GM12878 (cell line): ENCODE measurements around the gene HCN1. TPM values are rescaled to one million over a fixed set of nuclear protein-coding genes. Genes with fewer than 3 reads are reported as not detected.

Experiments used
- ATAC-seq: fragments of 200-7000 bp; cut with Tn5 transposase; 3 replicates; pipeline ENCODE4 v1.9.1; 2020; ENCODE audit warnings: mild to moderate bottlenecking, moderate library complexity
- BruUV-seq: library from RNA; stranded (reverse); fragments of 400-500 nt; replicated peaks from 2 replicates; lab custom pipeline; 2021; lab: Mats Ljungman, UMichigan
- CTCF ChIA-PET: fragments of 300-600 bp; sonication (Branson Sonifier 250); formaldehyde crosslinking; extraction: SDS; loops from one replicate; lab custom pipeline; 2021; ENCODE audit warnings: inconsistent platforms; lab: Yijun Ruan, JAX
- POLR2A ChIA-PET: fragments of 350-600 bp; formaldehyde crosslinking; extraction: SDS; loops from one replicate; lab custom pipeline; 2021; ENCODE audit warnings: inconsistent platforms; lab: Charles Lee
- RAD21 ChIA-PET: fragments of 300-600 bp; sonication (Branson Sonifier 250); formaldehyde crosslinking; loops from one replicate; lab custom pipeline; 2023; ENCODE audit warnings: antibody characterized with exemption; ENCODE audit not compliant: unreplicated experiment; lab: Charles Lee
- SMC1A ChIA-PET: fragments of 300-600 bp; sonication (Branson Sonifier 250); formaldehyde crosslinking; loops from one replicate; lab custom pipeline; 2023; ENCODE audit not compliant: unreplicated experiment, uncharacterized antibody; lab: Charles Lee
- DNase-seq: peaks from one replicate; pipeline ENCODE4 v3.0.0-alpha.2; 2011; ENCODE audit warnings: low read depth, low spot score
- FAIRE-seq: peaks from 3 replicates; lab custom pipeline; 2011; peaks lifted over from hg19 to GRCh38; lab: Jason Lieb, UNC
- H2AFZ ChIP-seq: 2 replicates; pipeline ENCODE4 v1.6.0; 2011; ENCODE audit warnings: low read depth, low read length, control low read depth; ENCODE audit not compliant: control insufficient read depth
- H3K27ac ChIP-seq: 2 replicates; pipeline ENCODE4 v1.5.1; 2011; ENCODE audit warnings: control low read depth; ENCODE audit not compliant: control insufficient read depth, insufficient read depth
- H3K27me3 ChIP-seq, 2 experiments: replicated peaks in 1 of 2; 2 replicates each; pipeline versions ENCODE4 v1.6.0 to v1.6.1; 2011; ENCODE audit warnings: low read length in 1 of 2; ENCODE audit not compliant: control insufficient read depth in 2 of 2, insufficient read depth in 2 of 2
- H3K36me3 ChIP-seq, 2 experiments: 2 replicates each; pipeline ENCODE4 v1.5.1; 2011; ENCODE audit warnings: low read length in 1 of 2; ENCODE audit not compliant: control insufficient read depth in 2 of 2, insufficient read depth in 2 of 2
- H3K4me1 ChIP-seq: 2 replicates; pipeline ENCODE4 v1.6.1; 2011; ENCODE audit warnings: mild to moderate bottlenecking, low read length, moderate library complexity, mixed read lengths; ENCODE audit not compliant: control insufficient read depth, insufficient read depth
- H3K4me2 ChIP-seq: 2 replicates; pipeline ENCODE4 v1.6.0; 2011; ENCODE audit warnings: control low read depth; ENCODE audit not compliant: control insufficient read depth, insufficient read depth
- H3K4me3 ChIP-seq: fragments of 200-600 bp; sonication (generic); 2 replicates; pipeline ENCODE4 v1.5.1; 2016
- H3K79me2 ChIP-seq: 2 replicates; pipeline ENCODE4 v1.6.0; 2011; ENCODE audit warnings: low read length; ENCODE audit not compliant: control insufficient read depth, insufficient read depth
- H3K9ac ChIP-seq: 2 replicates; pipeline ENCODE4 v1.8.0; 2011; ENCODE audit warnings: low read length, control low read depth, mixed read lengths; ENCODE audit not compliant: control insufficient read depth, insufficient read depth
- H3K9me3 ChIP-seq: replicated peaks from 3 replicates; pipeline ENCODE4 v1.5.1; 2011; ENCODE audit warnings: mild to moderate bottlenecking, low read length; ENCODE audit not compliant: control insufficient read depth, insufficient read depth
- H4K20me1 ChIP-seq: 2 replicates; pipeline ENCODE4 v1.6.0; 2011; ENCODE audit not compliant: control insufficient read depth, insufficient read depth
- ATF7 ChIP-seq: fragments of 450-650 bp; IDR thresholded peaks from 2 replicates; pipeline ENCODE4 v1.6.1; 2016; ENCODE audit warnings: low read depth, mild to moderate bottlenecking
- FOXK2 ChIP-seq: fragments of 450-650 bp; IDR thresholded peaks from 2 replicates; pipeline ENCODE4 v1.6.1; 2017; ENCODE audit warnings: mild to moderate bottlenecking, moderate library complexity
- HDGF ChIP-seq: fragments of 450-650 bp; IDR thresholded peaks from 2 replicates; pipeline ENCODE4 v1.6.1; 2016; ENCODE audit warnings: antibody characterized with exemption
- POLR2AphosphoS5 ChIP-seq: IDR thresholded peaks from 2 replicates; pipeline ENCODE4 v1.6.1; 2011; ENCODE audit warnings: mild to moderate bottlenecking, low read length, inconsistent platforms
- SRF ChIP-seq, 2 experiments: IDR thresholded peaks; 2 replicates each; pipeline ENCODE4 v1.6.1; 2011; ENCODE audit warnings: low read depth in 2 of 2, low read length in 2 of 2, mild to moderate bottlenecking in 1 of 2, moderate library complexity in 1 of 2
- TCF3 ChIP-seq: IDR thresholded peaks from 2 replicates; pipeline ENCODE4 v1.6.1; 2012; ENCODE audit warnings: low read depth, mild to moderate bottlenecking, low read length, borderline replicate concordance; ENCODE audit not compliant: insufficient read depth
- TCF7 ChIP-seq: IDR thresholded peaks from 2 replicates; pipeline ENCODE4 v1.6.1; 2014; ENCODE audit warnings: antibody characterized with exemption, borderline replicate concordance
- WGBS: methylation state at CpG from one replicate; pipeline ENCODE4 v1.1.6; 2016; ENCODE audit warnings: low lambda C conversion rate; ENCODE audit not compliant: insufficient replicate concordance, insufficient coverage; ENCODE audit errors: missing lambda C conversion rate; 5-methylcytosine and 5-hydroxymethylcytosine counted together
- in situ Hi-C: fragments of 300-500 bp; cut with MboI; formaldehyde crosslinking; loops from 9 replicates; pipeline ENCODE4 v1.14.3; 2018; ENCODE audit warnings: mixed read lengths
- intact Hi-C: fragments of 100-400 bp; cut with micrococcal nuclease; formaldehyde crosslinking; loops from one replicate; pipeline ENCODE4 v1.14.2; 2022; ENCODE audit not compliant: unreplicated experiment
- polyA plus RNA-seq, 11 experiments: library from polyadenylated mRNA; depleted of rRNA in 4 of 11; unstranded in 6 of 11; stranded (reverse) in 5 of 11; fragments of >200 nt; fragmentation: Nextera tagmentation in 4 of 11; fragmentation: Illumina TruSeq in 1 of 11; extraction: Ambion mirVana in 4 of 11; extraction: Trizol in 1 of 11; gene quantifications; 1 replicate in 1 of 11; 2 replicates in 10 of 11; pipeline versions ENCODE4 v1.2.1 to v1.2.3, GENCODE V29; 2011 to 2016; ENCODE audit warnings: inconsistent platforms in 2 of 11, missing spikeins in 2 of 11, low read depth in 1 of 11
- total RNA-seq, 4 experiments: library from RNA; depleted of rRNA in 3 of 4; stranded (reverse); fragments of >200 nt in 3 of 4; fragmentation: Illumina TruSeq in 1 of 4; extraction: Trizol in 1 of 4; gene quantifications; 2 replicates each; pipeline versions ENCODE4 v1.2.1 to v1.2.3, GENCODE V29; 2013 to 2021
- TF ChIP-seq, protein P1 (sequence below): fragments of 450-650 bp; IDR thresholded peaks from 2 replicates; pipeline ENCODE4 v1.6.1; 2016; ENCODE audit warnings: mild to moderate bottlenecking, moderate library complexity, borderline replicate concordance
- TF ChIP-seq, protein P2 (sequence below): IDR thresholded peaks from 2 replicates; pipeline ENCODE4 v1.6.1; 2012; ENCODE audit warnings: low read depth, low read length, improper control_type of control experiment

Gene HCN1
- total and polyA plus RNA-seq, 10 of the 15 experiments (the other 5 are each of a cell fraction or from before 2014, with no cell fraction given) = not detected

- DNase-seq (no peak), ATAC-seq (no peak), FAIRE-seq (no peak)
- Histone ChIP-seq H2AFZ (no peak overlapping the region), H3K4me3 (no peak overlapping the region), H3K79me2 (no peaks in the 10 kb centered on the region), H3K4me2 (no peak overlapping the region), H3K9me3 (no peaks in the 10 kb centered on the region), H3K36me3 (no peaks in the 10 kb centered on the region), H3K27me3 (no peaks in the 10 kb centered on the region), H3K27ac (no peak overlapping the region), H3K9ac (no peak overlapping the region), H3K4me1 (no peaks in the 10 kb centered on the region), H4K20me1 (no peaks in the 10 kb centered on the region)
- in situ Hi-C loops = no loop called here
- no TSS peak for BruUV-seq
- ChIA-PET RAD21 (no interaction called here), CTCF (no interaction called here), SMC1A (no interaction called here), POLR2A (no interaction called here)
- no peak for TF ChIP-seq HDGF
- no peak for TF ChIP-seq ATF7
- no peak for TF ChIP-seq FOXK2
- no peak for TF ChIP-seq SRF (IDR thresholded peaks at IDR 0.05; ENCODE audit: low read depth in 2 of 2, low read length in 2 of 2)
- no peak for TF ChIP-seq TCF3
- intact Hi-C loops = no loop called here
- 37% methylated on average over 3 of the region's 3 CpGs for WGBS
Measured at GRCh38 chr5:45252541-45252940, 443.6 kb downstream of the HCN1 start.

DNA sequence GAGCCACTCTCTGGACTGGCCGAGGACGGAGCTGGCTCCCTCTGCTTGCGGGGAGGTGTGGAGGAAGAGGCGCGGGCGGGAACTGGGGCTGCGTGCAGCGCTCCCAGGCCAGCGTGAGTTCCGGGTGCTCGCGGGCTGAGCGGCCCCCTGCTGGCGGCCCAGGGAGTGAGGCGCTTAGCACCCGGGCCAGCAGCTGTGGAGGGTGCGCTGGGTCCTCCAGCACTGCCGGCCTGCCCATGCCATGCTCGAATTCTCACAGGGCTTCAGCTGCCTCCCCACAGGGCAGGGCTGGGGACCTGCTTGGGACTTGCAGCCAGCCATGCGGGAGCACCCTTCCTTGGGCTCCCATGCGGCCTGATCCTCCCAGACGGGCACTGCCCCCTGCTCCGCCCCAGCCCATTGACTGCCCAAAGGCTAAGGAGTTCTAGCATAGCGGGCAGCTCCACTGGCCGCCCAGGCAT lies 470.6 kb downstream of the HCN1 start:
- Histone ChIP-seq H3K9ac (no peak overlapping the region), H4K20me1 (no peaks in the 10 kb centered on the region), H3K4me3 (no peak overlapping the region), H3K4me2 (no peak overlapping the region), H3K27ac (no peak overlapping the region), H3K27me3 (no peaks in the 10 kb centered on the region), H3K36me3 (no peaks in the 10 kb centered on the region), H3K79me2 (no peaks in the 10 kb centered on the region), H3K9me3 (no peaks in the 10 kb centered on the region), H2AFZ (no peak overlapping the region), H3K4me1 (no peaks in the 10 kb centered on the region)
- intact Hi-C loops = no loop called here
- ATAC-seq = no peak
- ChIA-PET RAD21 (no interaction called here), POLR2A (no interaction called here), CTCF (interaction anchor here (0.5 kb wide), 1 partner anchor 23 kb away, joined by 3 read pairs; no protein-coding TSS in a partner anchor), SMC1A (no interaction called here)
- DNase-seq = no peak
- BruUV-seq = no TSS peak
- in situ Hi-C loops = no loop called here
- no peak for FAIRE-seq
- WGBS = 80% methylated on average over 23 of the region's 25 CpGs
- no peak for TF ChIP-seq POLR2AphosphoS5
- TF ChIP-seq, protein P1, sequence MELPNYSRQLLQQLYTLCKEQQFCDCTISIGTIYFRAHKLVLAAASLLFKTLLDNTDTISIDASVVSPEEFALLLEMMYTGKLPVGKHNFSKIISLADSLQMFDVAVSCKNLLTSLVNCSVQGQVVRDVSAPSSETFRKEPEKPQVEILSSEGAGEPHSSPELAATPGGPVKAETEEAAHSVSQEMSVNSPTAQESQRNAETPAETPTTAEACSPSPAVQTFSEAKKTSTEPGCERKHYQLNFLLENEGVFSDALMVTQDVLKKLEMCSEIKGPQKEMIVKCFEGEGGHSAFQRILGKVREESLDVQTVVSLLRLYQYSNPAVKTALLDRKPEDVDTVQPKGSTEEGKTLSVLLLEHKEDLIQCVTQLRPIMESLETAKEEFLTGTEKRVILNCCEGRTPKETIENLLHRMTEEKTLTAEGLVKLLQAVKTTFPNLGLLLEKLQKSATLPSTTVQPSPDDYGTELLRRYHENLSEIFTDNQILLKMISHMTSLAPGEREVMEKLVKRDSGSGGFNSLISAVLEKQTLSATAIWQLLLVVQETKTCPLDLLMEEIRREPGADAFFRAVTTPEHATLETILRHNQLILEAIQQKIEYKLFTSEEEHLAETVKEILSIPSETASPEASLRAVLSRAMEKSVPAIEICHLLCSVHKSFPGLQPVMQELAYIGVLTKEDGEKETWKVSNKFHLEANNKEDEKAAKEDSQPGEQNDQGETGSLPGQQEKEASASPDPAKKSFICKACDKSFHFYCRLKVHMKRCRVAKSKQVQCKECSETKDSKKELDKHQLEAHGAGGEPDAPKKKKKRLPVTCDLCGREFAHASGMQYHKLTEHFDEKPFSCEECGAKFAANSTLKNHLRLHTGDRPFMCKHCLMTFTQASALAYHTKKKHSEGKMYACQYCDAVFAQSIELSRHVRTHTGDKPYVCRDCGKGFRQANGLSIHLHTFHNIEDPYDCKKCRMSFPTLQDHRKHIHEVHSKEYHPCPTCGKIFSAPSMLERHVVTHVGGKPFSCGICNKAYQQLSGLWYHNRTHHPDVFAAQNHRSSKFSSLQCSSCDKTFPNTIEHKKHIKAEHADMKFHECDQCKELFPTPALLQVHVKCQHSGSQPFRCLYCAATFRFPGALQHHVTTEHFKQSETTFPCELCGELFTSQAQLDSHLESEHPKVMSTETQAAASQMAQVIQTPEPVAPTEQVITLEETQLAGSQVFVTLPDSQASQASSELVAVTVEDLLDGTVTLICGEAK = no peak
- TF ChIP-seq, protein P2, sequence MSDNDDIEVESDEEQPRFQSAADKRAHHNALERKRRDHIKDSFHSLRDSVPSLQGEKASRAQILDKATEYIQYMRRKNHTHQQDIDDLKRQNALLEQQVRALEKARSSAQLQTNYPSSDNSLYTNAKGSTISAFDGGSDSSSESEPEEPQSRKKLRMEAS = no peak
- TF ChIP-seq TCF7 = no peak
